GM23338 (cell line): Measurements from ENCODE around the gene MROH2B. TPM values are rescaled to one million over a fixed set of nuclear protein-coding genes. Genes with fewer than 3 reads are reported as not detected.

Experiments
- CTCF ChIP-seq, 2 experiments: fragments of 200-600 bp in 1 of 2; sonication (generic) in 1 of 2; conservative IDR thresholded peaks; 2 replicates each; pipeline versions ENCODE4 v1.5.1 to v1.6.1; 2016 to 2017; ENCODE audit warnings: antibody characterized with exemption in 2 of 2, low read depth in 2 of 2, mild to moderate bottlenecking in 2 of 2, moderate library complexity in 1 of 2
- ZNF462 ChIP-seq: fragments of 250-450 bp; sonication (Bioruptor Pico); IDR thresholded peaks from 2 replicates; pipeline ENCODE4 v1.5.0; 2020; ENCODE audit warnings: mild to moderate bottlenecking, moderate library complexity
- polyA plus RNA-seq: library from polyadenylated mRNA; unstranded; fragments of >200 nt; fragmentation: Nextera tagmentation; extraction: Ambion mirVana; gene quantifications from 2 replicates; pipeline ENCODE4 v1.2.1, GENCODE V29; 2016
- small RNA-seq: library from RNA; depleted of rRNA; stranded (forward); fragments of <200 nt; gene quantifications from one replicate; pipeline ENCODE3, GENCODE V24; 2014; ENCODE audit warnings: low replicate concordance
- total RNA-seq: library from RNA; depleted of rRNA; stranded (reverse); fragments of >200 nt; shearing (Covaris generic); gene quantifications from 2 replicates; pipeline ENCODE4 v1.2.3, GENCODE V29; 2014; rRNA removed

MROH2B gene
- total and polyA plus RNA-seq, 2 experiments from 2014 or later = not detected

GRCh38 chr5:40955313-40955712, 115.8 kb downstream of the MROH2B start (continued):
- no peak for TF ChIP-seq ZNF462 (CRISPR knock-in tag)
- TF ChIP-seq CTCF (conservative IDR thresholded peaks at IDR 0.05; ENCODE audit: low read depth in 2 of 2) = no peak

Small RNAs within 50 kb of the gene (small RNA-seq; reads per million reads assigned to genes)
- not detected for gene AC114967.1

Other genes with a start within 250 kb of the MROH2B start
- 70.1 and 104 TPM in 2 replicates for gene RPL37, start 236.1 kb downstream of the MROH2B start, total RNA-seq
- 3,283 and 3,957 TPM in 2 replicates for gene RPL37, start 236.1 kb downstream of the MROH2B start, polyA plus RNA-seq
- 0.23 and 0.45 TPM in 2 replicates for gene CARD6, start 230.0 kb downstream of the MROH2B start, total RNA-seq
- gene CARD6, start 230.0 kb downstream of the MROH2B start, polyA plus RNA-seq = 0.28 and 0.32 TPM in 2 replicates
- 0.07 TPM in 1 of 2 replicates, not detected in the other for gene C7, start 161.8 kb downstream of the MROH2B start, total RNA-seq
- gene C7, start 161.8 kb downstream of the MROH2B start, polyA plus RNA-seq = 0.05 TPM in 1 of 2 replicates, not detected in the other
- gene C6, start 142.2 kb upstream of the MROH2B start, total RNA-seq = not detected in 2 replicates
- gene C6, start 142.2 kb upstream of the MROH2B start, polyA plus RNA-seq = not detected in 2 replicates